ENCODE data around the gene PLTP.
"Not testable (repeated sequence)": the region's sequence is repeated elsewhere in the genome, so short reads cannot be mapped to it uniquely, and the experiment has no call there.

The PLTP gene

GRCh38 chr20:45911486-45912343, at the start of gene PLTP:
Gene PLTP, minus strand, starts transcription at chr20:45912155. Its CDS starts 703 bp downstream, at chr20:45911452.
- peak within 1 kb of the TSS; percentile 54 for H3K4me3 ChIP-seq (ENCODE audit: low read depth, low read length)
- DNase-seq (ENCODE audit: low read depth) = no peak

GRCh38 chr20:45959956-45960630, 48.1 kb upstream of the PLTP start:
- no peak for DNase-seq (ENCODE audit: low read depth)
- no peak overlapping the region for H3K4me3 ChIP-seq (ENCODE audit: low read depth, low read length)

GRCh38 chr20:45959126-45959525, 47.2 kb upstream of the PLTP start:
- no peak overlapping the region for H3K4me3 ChIP-seq (ENCODE audit: low read depth, low read length)
- no peak for DNase-seq (ENCODE audit: low read depth)

- no peak for DNase-seq (ENCODE audit: low read depth)
- H3K4me3 ChIP-seq (ENCODE audit: low read depth, low read length) = no peak overlapping the region
These were observed 46.6 kb upstream of the PLTP start for GRCh38 chr20:45958593-45958992.

- no peak for DNase-seq (ENCODE audit: low read depth)
- H3K4me3 ChIP-seq (ENCODE audit: low read depth, low read length) = no peak overlapping the region
These were observed 45.3 kb upstream of the PLTP start for GRCh38 chr20:45957021-45957941.

- not testable (repeated sequence) for H3K4me3 ChIP-seq (ENCODE audit: low read depth, low read length); DNase-seq (ENCODE audit: low read depth)
These were observed 44.4 kb upstream of the PLTP start for GRCh38 chr20:45956326-45956725.

GRCh38 chr20:45953672-45954071, 41.7 kb upstream of the PLTP start:
- no peak for DNase-seq (ENCODE audit: low read depth)
- H3K4me3 ChIP-seq (ENCODE audit: low read depth, low read length) = no peak overlapping the region

- H3K4me3 ChIP-seq (ENCODE audit: low read depth, low read length) = no peak overlapping the region
- DNase-seq (ENCODE audit: low read depth) = no peak
These were observed 40.9 kb upstream of the PLTP start for GRCh38 chr20:45952861-45953260.

GRCh38 chr20:45951925-45952834, 40.2 kb upstream of the PLTP start:
- H3K4me3 ChIP-seq (ENCODE audit: low read depth, low read length) = no peak overlapping the region
- no peak for DNase-seq (ENCODE audit: low read depth)

GRCh38 chr20:45950330-45950646, 38.3 kb upstream of the PLTP start:
- no peak for DNase-seq (ENCODE audit: low read depth)
- no peak overlapping the region for H3K4me3 ChIP-seq (ENCODE audit: low read depth, low read length)

- DNase-seq (ENCODE audit: low read depth) = no peak
- H3K4me3 ChIP-seq (ENCODE audit: low read depth, low read length) = no peak overlapping the region
These were observed 37.8 kb upstream of the PLTP start for GRCh38 chr20:45949542-45950329.

- no peak for DNase-seq (ENCODE audit: low read depth)
- no peak overlapping the region for H3K4me3 ChIP-seq (ENCODE audit: low read depth, low read length)
These were observed 37.0 kb upstream of the PLTP start for GRCh38 chr20:45948742-45949541.

GRCh38 chr20:45948261-45948733, 36.3 kb upstream of the PLTP start:
- DNase-seq (ENCODE audit: low read depth) = no peak
- no peak overlapping the region for H3K4me3 ChIP-seq (ENCODE audit: low read depth, low read length)

GRCh38 chr20:45947110-45947866, 35.3 kb upstream of the PLTP start:
- DNase-seq (ENCODE audit: low read depth) = no peak
- no peak overlapping the region for H3K4me3 ChIP-seq (ENCODE audit: low read depth, low read length)

- no peak for DNase-seq (ENCODE audit: low read depth)
- no peak overlapping the region for H3K4me3 ChIP-seq (ENCODE audit: low read depth, low read length)
These were observed 34.4 kb upstream of the PLTP start for GRCh38 chr20:45946149-45946970.

GRCh38 chr20:45945678-45946148, 33.8 kb upstream of the PLTP start:
- H3K4me3 ChIP-seq (ENCODE audit: low read depth, low read length) = no peak overlapping the region

More at GRCh38 chr20:45945678-45946148, 33.8 kb upstream of the PLTP start:
- no peak for DNase-seq (ENCODE audit: low read depth)
